ENCODE measurements around the gene SOX11. TPM values are rescaled to one million over a fixed set of nuclear protein-coding genes. Genes with fewer than 3 reads are reported as not detected.

The SOX11 gene
- polyA plus RNA-seq, 1 experiment, result 2.8 TPM

DNA sequence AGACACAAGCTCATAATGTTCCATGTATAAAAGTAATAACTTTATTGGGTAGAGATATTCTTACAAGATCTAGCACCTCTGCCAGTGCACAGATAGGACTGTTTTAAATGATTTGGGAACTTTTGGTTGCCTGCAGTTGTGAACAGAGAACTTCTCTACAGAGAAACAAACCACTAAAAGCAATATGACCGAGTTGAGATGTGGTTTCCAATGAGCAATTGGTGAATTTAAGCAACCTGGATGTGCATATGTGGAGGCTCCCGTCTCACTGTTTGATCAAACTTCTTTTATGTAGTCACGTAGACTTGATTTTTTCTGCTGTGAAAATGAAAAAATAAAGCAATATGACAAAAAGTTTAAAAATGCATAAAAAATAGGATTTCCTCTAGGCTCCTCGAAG, 7.8 kb downstream of the SOX11 start:
- DNase-seq (ENCODE audit: low read depth, low spot score), result no peak
- no peaks in the 10 kb centered on the region for H3K27me3 ChIP-seq (ENCODE audit: control insufficient read depth, insufficient read depth, low read length)
- POLR2A ChIA-PET, result no interaction called here
- no peak overlapping the region for H3K27ac ChIP-seq (ENCODE audit: low read depth, low read length)
- no peak for TF ChIP-seq CTCF (IDR thresholded peaks at IDR 0.05; ENCODE audit: low read depth, low read length)
- no peak overlapping the region for H3K4me3 ChIP-seq (ENCODE audit: low read depth, low read length)
- H3K9me3 ChIP-seq (ENCODE audit: control insufficient read depth, insufficient read depth, low read length), result no peaks in the 10 kb centered on the region
- CTCF ChIA-PET, result interaction anchor here (0.7 kb wide), 1 partner anchor 1127 kb away, joined by 3 read pairs; no protein-coding TSS in a partner anchor

GRCh38 chr2:5700551-5700950, 8.4 kb downstream of the SOX11 start:
- no peak overlapping the region for H3K4me3 ChIP-seq (ENCODE audit: low read depth, low read length)
- CTCF ChIA-PET, result no interaction called here
- POLR2A ChIA-PET, result no interaction called here
- no peak for DNase-seq (ENCODE audit: low read depth, low spot score)
- H3K27ac ChIP-seq (ENCODE audit: low read depth, low read length), result no peak overlapping the region
- no peaks in the 10 kb centered on the region for H3K9me3 ChIP-seq (ENCODE audit: control insufficient read depth, insufficient read depth, low read length)
- TF ChIP-seq CTCF (IDR thresholded peaks at IDR 0.05; ENCODE audit: low read depth, low read length), result no peak
- no peaks in the 10 kb centered on the region for H3K27me3 ChIP-seq (ENCODE audit: control insufficient read depth, insufficient read depth, low read length)

GRCh38 chr2:5701266-5701665, 9.1 kb downstream of the SOX11 start:
- TF ChIP-seq CTCF (IDR thresholded peaks at IDR 0.05; ENCODE audit: low read depth, low read length), result no peak
- ChIA-PET POLR2A (no interaction called here), CTCF (no interaction called here)
- H3K27ac ChIP-seq (ENCODE audit: low read depth, low read length), result no peak overlapping the region
- H3K4me3 ChIP-seq (ENCODE audit: low read depth, low read length), result no peak overlapping the region
- DNase-seq (ENCODE audit: low read depth, low spot score), result no peak
- no peaks in the 10 kb centered on the region; the same call in 1 of the 2 replicates for H3K9me3 ChIP-seq (ENCODE audit: control insufficient read depth, insufficient read depth, low read length)
- no peaks in the 10 kb centered on the region for H3K27me3 ChIP-seq (ENCODE audit: control insufficient read depth, insufficient read depth, low read length)

DNA sequence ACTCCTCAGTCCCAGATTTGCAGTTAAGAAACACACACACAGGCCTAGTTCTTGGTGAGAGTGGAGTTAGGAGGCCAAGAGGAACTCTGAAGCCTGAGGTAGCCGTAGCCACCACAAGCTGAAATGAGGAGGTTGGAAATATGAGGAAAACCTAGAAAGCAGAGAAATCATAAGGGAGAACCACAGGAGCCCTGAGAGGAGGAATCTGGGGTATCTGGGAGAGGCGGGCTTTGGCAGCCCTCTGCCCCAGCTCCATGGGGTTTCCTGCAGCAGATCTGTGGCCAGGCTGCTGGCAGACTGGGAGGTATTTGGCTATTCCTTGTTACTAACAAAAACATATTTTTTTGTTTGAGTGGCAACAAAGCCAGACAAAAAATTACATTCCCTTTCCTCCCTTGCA, 11.0 kb downstream of the SOX11 start:
- H3K27ac ChIP-seq (ENCODE audit: low read depth, low read length), result no peak overlapping the region
- no peak for DNase-seq (ENCODE audit: low read depth, low spot score)
- no peak overlapping the region for H3K4me3 ChIP-seq (ENCODE audit: low read depth, low read length)
- ChIA-PET POLR2A (no interaction called here), CTCF (interaction anchor here (2.0 kb wide), 1 partner anchor 9 kb away, joined by 4 read pairs; no protein-coding TSS in a partner anchor)
- peaks cover 10% of the 10 kb centered on the region; the same call in 1 of the 2 replicates for H3K9me3 ChIP-seq (ENCODE audit: control insufficient read depth, insufficient read depth, low read length)
- TF ChIP-seq CTCF (IDR thresholded peaks at IDR 0.05; ENCODE audit: low read depth, low read length), result no peak
- no peaks in the 10 kb centered on the region for H3K27me3 ChIP-seq (ENCODE audit: control insufficient read depth, insufficient read depth, low read length)

DNA sequence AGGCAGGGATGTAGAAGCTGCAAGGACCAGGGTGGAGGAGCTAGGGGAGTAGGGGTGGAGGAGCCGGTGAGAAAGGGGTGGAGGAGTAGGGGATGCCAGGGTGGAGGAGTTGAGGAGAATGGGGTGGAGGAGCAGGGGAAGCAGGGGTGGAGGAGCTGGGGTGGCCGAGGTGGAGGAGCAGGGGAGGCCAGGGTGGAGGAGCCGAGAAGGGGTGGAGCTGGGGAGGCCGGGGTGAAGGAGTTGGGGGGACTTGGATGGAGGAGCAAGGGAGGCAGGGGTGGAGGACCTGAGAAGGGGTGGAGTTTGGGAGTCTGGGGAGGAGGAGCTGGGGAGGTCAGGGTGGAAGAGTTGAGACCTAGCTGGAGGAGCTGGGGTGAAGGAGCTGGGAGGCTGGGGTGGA, 13.3 kb downstream of the SOX11 start:
- no peak for DNase-seq (ENCODE audit: low read depth, low spot score)
- TF ChIP-seq CTCF (IDR thresholded peaks at IDR 0.05; ENCODE audit: low read depth, low read length), result no peak
- H3K27me3 ChIP-seq (ENCODE audit: control insufficient read depth, insufficient read depth, low read length), result peaks cover 4% of the 10 kb centered on the region
- ChIA-PET POLR2A (no interaction called here), CTCF (interaction anchor here (0.9 to 1.0 kb wide), 2 partner anchors 10 to 209 kb away, joined by 3 to 6 read pairs; no protein-coding TSS in a partner anchor)
- H3K4me3 ChIP-seq (ENCODE audit: low read depth, low read length), result no peak overlapping the region
- H3K9me3 ChIP-seq (ENCODE audit: control insufficient read depth, insufficient read depth, low read length), result peaks cover 10% of the 10 kb centered on the region; the same call in 1 of the 2 replicates
- no peak overlapping the region for H3K27ac ChIP-seq (ENCODE audit: low read depth, low read length)
